ENCODE results near the gene TRHDE. TPM values are rescaled to one million over a fixed set of nuclear protein-coding genes. Genes with fewer than 3 reads are reported as not detected.

TRHDE gene
- total RNA-seq, 3 donors from 2014 or later: not detected

- Mint-ChIP-seq H3K9me3 (peaks cover 5% of the 10 kb centered on the region), H3K4me3 (no peak overlapping the region), H3K36me3 (ENCODE audit: insufficient read depth) (no peaks in the 10 kb centered on the region), H3K4me1 (ENCODE audit: low read depth) (no peaks in the 10 kb centered on the region), H3K27me3 (ENCODE audit: low read depth) (no peaks in the 10 kb centered on the region)
- DNase-seq (no peak), ATAC-seq (no peak)
These were observed 193.0 kb downstream of the TRHDE start for GRCh38 chr12:72465155-72465554.

DNA sequence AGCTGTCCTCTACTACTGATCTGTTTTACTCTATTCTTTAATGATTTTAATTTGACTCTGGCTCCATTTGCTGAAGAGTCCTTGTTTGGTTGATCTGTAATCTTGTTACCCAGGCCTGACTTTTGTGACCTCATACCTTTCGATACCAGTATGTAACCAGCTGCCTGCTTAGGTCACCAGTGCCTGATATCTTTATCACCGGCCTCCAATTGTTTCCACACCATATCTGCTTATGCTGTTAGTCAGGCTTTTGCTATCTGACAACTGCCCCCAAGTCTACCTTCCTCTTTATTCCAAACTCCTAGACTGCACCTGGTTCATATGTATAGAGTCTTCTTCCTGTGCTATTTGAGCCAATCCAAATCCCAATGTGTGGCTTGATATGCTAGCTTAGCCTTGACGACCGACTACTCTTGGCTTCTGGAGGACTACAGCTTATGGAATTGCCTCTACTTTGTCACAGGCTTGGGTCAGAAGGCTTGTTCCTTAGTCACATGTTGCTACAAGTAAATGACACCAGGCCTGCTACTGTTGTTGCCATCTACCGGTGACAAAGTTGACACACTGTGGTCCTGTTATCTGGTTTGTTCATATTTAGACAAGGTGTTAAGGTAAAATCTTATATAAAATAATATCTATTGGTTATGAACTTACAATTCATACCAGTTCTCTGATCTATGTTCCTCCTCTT lies 193.9 kb downstream of the TRHDE start:
- H3K36me3 Mint-ChIP-seq (ENCODE audit: insufficient read depth): no peaks in the 10 kb centered on the region
- peaks cover 5% of the 10 kb centered on the region for H3K9me3 Mint-ChIP-seq
- no peaks in the 10 kb centered on the region for H3K27me3 Mint-ChIP-seq (ENCODE audit: low read depth)
- ATAC-seq (no peak), DNase-seq (no peak)
- no peak overlapping the region for H3K4me3 Mint-ChIP-seq
- H3K4me1 Mint-ChIP-seq (ENCODE audit: low read depth): no peaks in the 10 kb centered on the region

DNA sequence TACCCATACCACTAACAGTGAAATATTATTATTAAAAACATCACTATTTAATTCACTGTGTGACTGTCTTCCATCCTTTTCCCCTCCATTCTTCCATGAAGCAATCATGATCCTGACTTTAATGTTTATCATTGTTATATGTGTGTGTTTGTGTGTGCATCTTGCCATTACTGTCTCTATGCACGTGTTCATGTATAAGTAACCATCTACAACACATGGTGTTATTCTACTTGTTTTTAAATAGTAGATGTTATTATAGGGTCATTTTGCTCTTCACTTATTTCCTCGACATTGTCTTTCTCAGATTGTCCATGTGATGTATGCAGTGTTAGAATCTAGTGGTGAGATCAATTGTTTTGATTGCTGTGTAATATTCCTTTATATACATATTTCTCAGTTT lies 195.8 kb downstream of the TRHDE start:
- no peaks in the 10 kb centered on the region for H3K4me1 Mint-ChIP-seq (ENCODE audit: low read depth)
- H3K4me3 Mint-ChIP-seq: no peak overlapping the region
- ATAC-seq: no peak
- H3K36me3 Mint-ChIP-seq (ENCODE audit: insufficient read depth): no peaks in the 10 kb centered on the region
- DNase-seq: no peak
- H3K9me3 Mint-ChIP-seq: peaks cover 5% of the 10 kb centered on the region
- no peaks in the 10 kb centered on the region for H3K27me3 Mint-ChIP-seq (ENCODE audit: low read depth)

DNA sequence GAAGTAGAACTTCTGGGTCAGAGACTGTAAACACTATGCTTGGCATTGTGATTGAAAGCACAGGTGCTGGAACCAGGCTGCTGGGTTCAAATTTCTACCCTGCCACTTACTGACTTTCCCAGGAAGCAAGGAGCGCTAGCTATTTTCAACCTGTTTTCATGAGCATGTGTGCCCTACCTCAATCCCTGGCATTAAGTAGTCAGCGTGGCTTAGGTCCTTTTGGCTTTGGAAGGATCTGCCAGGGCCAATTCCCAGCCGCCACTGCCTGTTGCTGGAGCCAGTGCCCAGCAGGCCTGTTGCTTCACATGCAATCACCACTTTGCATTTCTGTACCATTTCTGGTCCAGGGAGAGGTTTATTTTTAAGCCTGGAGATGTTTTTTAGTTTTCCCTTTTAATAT lies 196.3 kb downstream of the TRHDE start:
- ATAC-seq (no peak), DNase-seq (no peak)
- H3K9me3 Mint-ChIP-seq: peaks cover 5% of the 10 kb centered on the region
- no peaks in the 10 kb centered on the region for H3K27me3 Mint-ChIP-seq (ENCODE audit: low read depth)
- H3K36me3 Mint-ChIP-seq (ENCODE audit: insufficient read depth): no peaks in the 10 kb centered on the region
- H3K4me3 Mint-ChIP-seq: no peak overlapping the region
- no peaks in the 10 kb centered on the region for H3K4me1 Mint-ChIP-seq (ENCODE audit: low read depth)

DNA sequence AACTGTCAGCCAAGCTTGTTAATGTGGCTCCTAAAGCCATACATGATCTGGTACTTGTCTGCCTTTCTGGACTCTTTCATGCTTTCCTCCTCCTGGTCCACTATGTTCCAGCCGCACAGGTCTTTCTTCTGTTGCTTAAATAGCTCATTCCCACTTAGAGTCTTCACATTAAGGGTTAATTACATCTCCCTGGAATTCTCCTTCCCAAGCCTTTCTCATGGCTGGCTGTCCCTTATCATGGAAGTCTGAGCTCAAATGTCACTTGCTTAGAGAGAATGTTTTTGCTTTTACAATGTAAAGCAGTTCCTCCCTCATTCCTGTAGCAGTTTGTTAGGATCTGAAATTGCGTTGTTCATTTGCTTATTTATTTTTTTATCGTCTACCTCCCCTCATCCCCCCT lies 199.6 kb downstream of the TRHDE start:
- no peak for ATAC-seq
- Mint-ChIP-seq H3K4me1 (ENCODE audit: low read depth) (no peaks in the 10 kb centered on the region), H3K4me3 (no peak overlapping the region)

DNA sequence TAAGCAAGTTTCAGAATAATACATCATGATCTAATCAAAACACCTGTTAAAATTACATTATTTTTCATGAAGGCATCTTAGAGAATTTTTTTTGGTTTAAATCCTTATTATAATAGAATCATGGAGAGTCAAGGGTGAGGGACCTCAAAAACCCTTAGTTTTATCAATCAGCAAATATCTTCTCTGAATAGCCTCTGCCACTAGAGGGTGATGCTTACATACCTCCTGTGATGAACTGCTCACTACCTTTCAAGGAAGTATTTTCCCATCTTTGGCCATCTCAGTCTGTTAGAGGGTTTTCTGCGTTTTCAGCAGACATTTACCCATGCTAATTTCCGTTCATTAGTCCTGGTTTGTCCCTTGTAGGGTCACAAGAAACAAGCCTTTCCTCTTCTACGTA lies 200.2 kb downstream of the TRHDE start:
- Mint-ChIP-seq H3K36me3 (ENCODE audit: insufficient read depth) (no peaks in the 10 kb centered on the region), H3K27me3 (ENCODE audit: low read depth) (no peaks in the 10 kb centered on the region), H3K9me3 (peaks cover 5% of the 10 kb centered on the region), H3K4me3 (no peak overlapping the region), H3K4me1 (ENCODE audit: low read depth) (no peaks in the 10 kb centered on the region)
- DNase-seq (no peak), ATAC-seq (no peak)

More for the DNA sequence above, 199.6 kb downstream of the TRHDE start:
- Mint-ChIP-seq H3K27me3 (ENCODE audit: low read depth) (no peaks in the 10 kb centered on the region), H3K36me3 (ENCODE audit: insufficient read depth) (no peaks in the 10 kb centered on the region), H3K9me3 (peaks cover 5% of the 10 kb centered on the region)
- no peak for DNase-seq

DNA sequence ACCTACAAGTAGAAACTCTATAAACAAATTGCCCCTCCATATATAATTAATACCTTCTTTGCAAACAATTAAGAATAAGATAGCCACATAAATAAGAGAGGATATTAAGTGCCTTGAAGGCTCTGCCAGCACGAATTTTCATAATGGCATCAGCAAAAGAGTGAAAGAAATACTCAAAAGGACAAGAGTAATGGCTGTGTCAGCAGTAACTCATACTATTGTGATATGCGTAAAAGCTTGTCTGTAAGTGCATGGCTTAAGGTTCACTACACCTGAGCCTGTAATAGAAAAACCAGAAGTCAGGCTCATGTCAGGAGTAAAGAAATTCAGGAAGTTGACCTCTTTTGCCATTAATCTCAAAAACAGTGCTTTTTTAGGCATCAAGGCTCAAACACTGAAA lies 204.1 kb downstream of the TRHDE start:
- Mint-ChIP-seq H3K4me3 (no peak overlapping the region), H3K4me1 (ENCODE audit: low read depth) (no peaks in the 10 kb centered on the region), H3K9me3 (no peaks in the 10 kb centered on the region), H3K27me3 (ENCODE audit: low read depth) (no peaks in the 10 kb centered on the region), H3K36me3 (ENCODE audit: insufficient read depth) (no peaks in the 10 kb centered on the region)
- DNase-seq: no peak
- no peak for ATAC-seq

- Mint-ChIP-seq H3K27me3 (ENCODE audit: low read depth) (no peaks in the 10 kb centered on the region), H3K36me3 (ENCODE audit: insufficient read depth) (no peaks in the 10 kb centered on the region), H3K4me3 (no peak overlapping the region), H3K9me3 (peaks cover 23% of the 10 kb centered on the region), H3K4me1 (ENCODE audit: low read depth) (no peaks in the 10 kb centered on the region)
- DNase-seq (no peak), ATAC-seq (no peak)
These were observed 213.0 kb downstream of the TRHDE start for GRCh38 chr12:72485017-72485701.

- no peaks in the 10 kb centered on the region for H3K36me3 Mint-ChIP-seq (ENCODE audit: insufficient read depth)
- no peak for ATAC-seq
These were observed 219.3 kb downstream of the TRHDE start for GRCh38 chr12:72491426-72491825.

DNA sequence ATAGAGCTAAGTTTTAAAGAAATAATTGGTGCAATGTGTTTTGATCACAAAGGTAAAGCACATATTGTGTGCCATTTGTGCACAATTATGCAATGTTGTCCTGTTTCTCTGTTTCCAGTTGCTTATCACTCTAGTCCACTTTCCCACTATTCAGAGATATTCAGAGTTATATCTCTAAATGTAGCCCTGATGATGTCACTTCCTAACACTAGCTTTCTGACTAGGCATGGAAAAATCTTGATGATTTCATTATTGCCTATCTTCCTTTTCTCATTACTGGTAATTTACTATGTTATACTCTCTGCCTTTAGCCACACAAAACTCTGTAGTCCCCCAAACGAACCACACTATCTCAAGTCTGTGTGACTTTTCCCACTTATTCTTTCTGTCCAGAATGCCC lies 221.2 kb downstream of the TRHDE start:
- no peak overlapping the region for H3K4me3 Mint-ChIP-seq
- ATAC-seq: no peak
- no peaks in the 10 kb centered on the region for H3K27me3 Mint-ChIP-seq (ENCODE audit: low read depth)

More at GRCh38 chr12:72491426-72491825, 219.3 kb downstream of the TRHDE start:
- Mint-ChIP-seq H3K4me3 (no peak overlapping the region), H3K27me3 (ENCODE audit: low read depth) (no peaks in the 10 kb centered on the region), H3K9me3 (peaks cover 24% of the 10 kb centered on the region), H3K4me1 (ENCODE audit: low read depth) (no peaks in the 10 kb centered on the region)
- DNase-seq: no peak

GRCh38 chr12:72498354-72498753 lies 226.2 kb downstream of the TRHDE start:
- ATAC-seq (no peak), DNase-seq (no peak)
- no peaks in the 10 kb centered on the region for H3K4me1 Mint-ChIP-seq (ENCODE audit: low read depth)
- peaks cover 15% of the 10 kb centered on the region for H3K9me3 Mint-ChIP-seq
- no peaks in the 10 kb centered on the region for H3K27me3 Mint-ChIP-seq (ENCODE audit: low read depth)
- no peaks in the 10 kb centered on the region for H3K36me3 Mint-ChIP-seq (ENCODE audit: insufficient read depth)
- no peak overlapping the region for H3K4me3 Mint-ChIP-seq

More for the DNA sequence above, 221.2 kb downstream of the TRHDE start:
- no peaks in the 10 kb centered on the region for H3K36me3 Mint-ChIP-seq (ENCODE audit: insufficient read depth)
- H3K4me1 Mint-ChIP-seq (ENCODE audit: low read depth): no peaks in the 10 kb centered on the region
- DNase-seq: no peak
- H3K9me3 Mint-ChIP-seq: peaks cover 13% of the 10 kb centered on the region

GRCh38 chr12:72499244-72499643 lies 227.1 kb downstream of the TRHDE start:
- Mint-ChIP-seq H3K9me3 (peaks cover 15% of the 10 kb centered on the region), H3K36me3 (ENCODE audit: insufficient read depth) (no peaks in the 10 kb centered on the region), H3K4me3 (no peak overlapping the region), H3K27me3 (ENCODE audit: low read depth) (no peaks in the 10 kb centered on the region), H3K4me1 (ENCODE audit: low read depth) (no peaks in the 10 kb centered on the region)
- ATAC-seq (no peak), DNase-seq (no peak)

- Mint-ChIP-seq H3K27me3 (ENCODE audit: low read depth) (no peaks in the 10 kb centered on the region), H3K36me3 (ENCODE audit: insufficient read depth) (no peaks in the 10 kb centered on the region), H3K9me3 (peaks cover 6% of the 10 kb centered on the region), H3K4me3 (no peak overlapping the region), H3K4me1 (ENCODE audit: low read depth) (no peaks in the 10 kb centered on the region)
- ATAC-seq (no peak), DNase-seq (no peak)
These were observed 230.4 kb downstream of the TRHDE start for GRCh38 chr12:72502546-72502945.

- Mint-ChIP-seq H3K36me3 (ENCODE audit: insufficient read depth) (no peaks in the 10 kb centered on the region), H3K4me3 (no peak overlapping the region), H3K9me3 (peaks cover 4% of the 10 kb centered on the region), H3K4me1 (ENCODE audit: low read depth) (no peaks in the 10 kb centered on the region), H3K27me3 (ENCODE audit: low read depth) (no peaks in the 10 kb centered on the region)
- ATAC-seq (no peak), DNase-seq (no peak)
These were observed 233.1 kb downstream of the TRHDE start for GRCh38 chr12:72505227-72505626.

- Mint-ChIP-seq H3K27me3 (ENCODE audit: low read depth) (no peaks in the 10 kb centered on the region), H3K4me3 (no peak overlapping the region)
- no peak for ATAC-seq
These were observed 237.7 kb downstream of the TRHDE start for GRCh38 chr12:72509891-72510290.

More at GRCh38 chr12:72509891-72510290, 237.7 kb downstream of the TRHDE start:
- H3K4me1 Mint-ChIP-seq (ENCODE audit: low read depth): no peaks in the 10 kb centered on the region
- H3K9me3 Mint-ChIP-seq: peaks cover 6% of the 10 kb centered on the region
- DNase-seq: no peak
- H3K36me3 Mint-ChIP-seq (ENCODE audit: insufficient read depth): no peaks in the 10 kb centered on the region
